NCI-H2107 treated with DMSO at 0.1 percent for 48 hours (cell line): ENCODE measurements around the gene PHF13.

Experiments
- DNase-seq: peaks from one replicate; lab custom pipeline; 2025; ENCODE audit not compliant: unreplicated experiment; lab: John Stamatoyannopoulos, UW

PHF13 gene

DNA sequence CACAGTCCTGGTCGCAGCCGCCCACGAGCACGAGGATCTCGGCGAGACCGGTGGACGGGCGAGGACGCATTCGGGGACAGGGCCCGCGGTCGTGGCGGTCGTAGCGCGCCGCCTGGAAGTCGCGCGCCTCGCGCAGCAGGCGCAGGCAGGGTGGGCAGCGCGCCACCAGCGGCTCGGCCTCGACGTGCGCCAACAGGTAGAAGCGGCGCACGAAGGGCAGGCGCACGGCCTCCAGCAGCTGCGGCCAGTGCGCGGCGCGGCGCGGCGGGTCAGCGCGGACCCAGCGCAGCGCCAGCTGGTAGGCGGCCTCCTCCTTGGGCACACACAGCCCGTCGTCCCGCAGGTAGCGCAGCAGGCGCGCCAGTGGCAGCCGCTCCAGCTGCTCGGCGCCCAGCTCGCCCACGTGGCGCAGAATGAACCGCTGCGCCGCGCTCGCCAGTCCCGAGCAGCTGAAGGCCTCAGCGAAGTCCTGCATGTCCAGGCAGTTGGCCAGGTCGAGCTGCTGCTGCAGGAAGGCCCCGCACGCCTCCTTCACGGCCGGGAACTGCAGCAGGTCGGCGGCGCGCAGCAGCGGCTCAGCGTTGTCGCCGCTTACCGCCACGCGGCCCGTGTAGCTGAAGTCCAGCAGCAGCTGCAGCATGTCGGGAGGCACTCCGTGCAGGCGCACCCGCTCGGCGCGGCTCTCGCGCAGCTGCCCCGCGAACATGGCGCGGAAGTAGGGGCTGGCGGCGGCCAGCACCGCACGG, 11.4 kb upstream of the PHF13 start:
- no peak for DNase-seq

DNA sequence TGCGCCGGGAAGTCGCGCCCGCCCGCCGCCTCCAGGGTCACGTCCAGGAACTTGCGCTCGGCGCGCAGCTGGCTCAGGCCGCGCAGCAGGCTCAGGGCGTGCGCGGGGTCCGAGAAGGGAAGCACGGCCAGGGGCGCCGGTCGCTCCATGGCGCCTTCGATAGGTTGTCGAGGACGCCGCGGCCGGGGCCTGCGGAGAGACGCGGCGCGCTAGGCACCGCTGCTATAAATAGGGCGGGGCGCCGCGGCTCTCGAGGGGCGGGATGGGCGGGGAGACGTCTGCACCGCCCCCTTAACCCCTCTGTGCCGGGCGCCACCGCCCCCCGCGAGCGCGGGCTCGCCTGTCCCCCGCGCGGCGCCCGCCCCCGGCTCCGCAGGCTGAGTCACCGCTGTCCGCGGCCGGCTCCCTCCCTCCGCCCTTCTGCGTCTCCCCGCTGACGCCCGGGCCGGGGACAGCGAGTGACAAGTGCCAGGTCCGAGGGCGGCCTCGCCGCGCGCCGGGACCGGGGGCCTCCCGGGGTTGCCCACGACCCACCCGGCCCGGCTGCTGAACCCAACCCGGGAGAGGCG, 10.8 kb upstream of the PHF13 start, which contains the start of gene KLHL21:
TSS of gene KLHL21 (minus strand) at position 201 of the 569 bp plus-strand sequence. CDS start at position 149, 52 bp downstream.
- no peak for DNase-seq

DNA sequence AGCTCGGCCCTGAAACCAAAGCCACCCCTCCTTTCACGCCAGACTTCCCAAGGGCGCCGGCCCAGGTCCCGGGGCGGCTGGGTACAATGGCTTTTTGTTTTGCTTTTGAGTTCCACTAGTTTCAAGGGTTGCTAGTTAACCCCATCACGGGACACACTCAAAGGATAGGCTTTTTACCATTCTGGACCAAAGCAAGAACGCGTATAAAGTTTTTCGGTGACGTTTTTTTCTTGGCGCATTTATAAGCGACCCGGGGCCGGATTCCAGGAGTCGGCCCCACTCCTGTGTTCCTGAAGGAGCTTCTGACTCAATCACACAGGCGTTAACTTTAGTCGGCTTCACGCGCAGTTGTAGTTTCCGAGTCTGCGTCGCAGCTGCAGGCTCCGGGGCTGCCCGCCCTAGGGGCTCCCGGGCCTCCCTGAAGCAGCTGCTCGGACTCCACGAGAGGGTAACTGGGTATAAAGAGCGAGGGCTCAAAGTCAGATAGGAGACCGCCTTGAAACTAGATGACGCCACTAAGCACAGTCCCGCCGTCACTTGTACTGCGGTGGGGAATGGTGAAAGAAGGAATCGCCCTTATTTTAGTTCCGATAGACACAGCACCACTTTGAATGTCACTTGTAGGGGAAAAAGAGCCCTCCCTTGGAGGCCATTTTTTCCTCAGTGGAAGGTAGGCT, 10.2 kb upstream of the PHF13 start:
- no peak for DNase-seq

DNA sequence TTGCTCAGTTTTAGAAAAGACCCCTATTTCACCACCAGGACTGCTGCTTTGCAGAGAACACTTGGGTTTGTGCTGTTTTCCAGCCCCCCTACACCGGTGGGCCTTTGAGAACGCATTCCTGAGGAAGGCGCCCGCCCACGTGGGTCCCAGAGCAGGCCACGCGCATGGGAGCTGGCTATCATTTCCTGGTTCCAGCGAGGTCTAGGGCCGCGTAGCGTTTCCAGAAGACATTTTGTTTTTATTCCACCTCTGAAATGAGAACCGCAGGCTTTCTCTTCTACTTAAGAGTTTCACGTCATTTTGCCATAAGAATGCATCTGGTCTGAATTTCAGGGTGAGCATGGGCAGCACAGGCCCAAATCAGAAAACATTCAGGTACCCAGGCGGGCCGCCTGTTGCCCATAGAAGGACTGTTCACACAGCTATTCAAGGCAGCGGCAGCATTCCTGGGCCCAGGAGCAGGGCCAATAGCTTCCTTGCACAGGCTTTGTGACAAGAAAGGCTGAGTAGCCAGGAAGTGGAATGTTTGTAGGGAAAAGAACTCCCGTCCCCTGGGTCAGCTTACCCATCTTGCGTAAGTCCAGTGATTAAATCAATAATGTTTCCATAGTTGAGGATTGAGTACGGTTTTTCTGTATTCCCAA, 9.5 kb upstream of the PHF13 start:
- no peak for DNase-seq

DNA sequence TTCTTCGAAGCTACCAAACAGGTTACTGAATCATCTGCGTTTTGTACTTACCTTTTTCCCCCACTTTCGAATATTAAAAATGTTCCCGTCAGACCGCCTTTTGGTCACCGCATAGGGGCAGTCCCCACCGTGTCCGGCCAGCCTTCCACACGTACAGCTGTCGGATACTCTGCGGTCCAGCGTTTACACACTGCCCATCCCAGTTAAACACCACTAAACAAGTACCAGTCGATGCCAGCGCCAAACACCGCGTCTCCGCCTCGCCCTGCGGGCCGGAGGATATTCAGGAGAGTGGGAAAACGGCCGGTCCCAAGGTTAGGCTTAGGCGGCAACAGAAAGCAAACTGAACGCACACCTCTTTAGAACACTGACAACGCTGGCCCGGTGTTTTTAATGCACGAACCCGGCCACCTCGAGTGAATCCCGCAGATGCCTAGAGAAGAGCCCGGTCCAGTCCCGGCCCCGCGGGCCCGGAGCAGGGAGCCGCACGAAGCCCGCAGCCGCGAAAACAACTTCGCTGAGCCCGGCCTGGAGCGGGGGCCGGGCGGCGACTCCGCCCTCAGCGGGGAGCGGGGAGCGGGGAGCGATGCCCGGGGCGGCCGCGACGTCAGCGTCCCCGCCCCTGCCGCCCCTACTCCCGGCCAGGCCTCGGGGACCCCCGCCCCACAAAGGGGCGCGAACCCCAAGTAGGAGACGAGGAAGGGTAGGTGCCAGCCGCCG, 730 bp upstream of the PHF13 start:
- DNase-seq, result no peak

DNA sequence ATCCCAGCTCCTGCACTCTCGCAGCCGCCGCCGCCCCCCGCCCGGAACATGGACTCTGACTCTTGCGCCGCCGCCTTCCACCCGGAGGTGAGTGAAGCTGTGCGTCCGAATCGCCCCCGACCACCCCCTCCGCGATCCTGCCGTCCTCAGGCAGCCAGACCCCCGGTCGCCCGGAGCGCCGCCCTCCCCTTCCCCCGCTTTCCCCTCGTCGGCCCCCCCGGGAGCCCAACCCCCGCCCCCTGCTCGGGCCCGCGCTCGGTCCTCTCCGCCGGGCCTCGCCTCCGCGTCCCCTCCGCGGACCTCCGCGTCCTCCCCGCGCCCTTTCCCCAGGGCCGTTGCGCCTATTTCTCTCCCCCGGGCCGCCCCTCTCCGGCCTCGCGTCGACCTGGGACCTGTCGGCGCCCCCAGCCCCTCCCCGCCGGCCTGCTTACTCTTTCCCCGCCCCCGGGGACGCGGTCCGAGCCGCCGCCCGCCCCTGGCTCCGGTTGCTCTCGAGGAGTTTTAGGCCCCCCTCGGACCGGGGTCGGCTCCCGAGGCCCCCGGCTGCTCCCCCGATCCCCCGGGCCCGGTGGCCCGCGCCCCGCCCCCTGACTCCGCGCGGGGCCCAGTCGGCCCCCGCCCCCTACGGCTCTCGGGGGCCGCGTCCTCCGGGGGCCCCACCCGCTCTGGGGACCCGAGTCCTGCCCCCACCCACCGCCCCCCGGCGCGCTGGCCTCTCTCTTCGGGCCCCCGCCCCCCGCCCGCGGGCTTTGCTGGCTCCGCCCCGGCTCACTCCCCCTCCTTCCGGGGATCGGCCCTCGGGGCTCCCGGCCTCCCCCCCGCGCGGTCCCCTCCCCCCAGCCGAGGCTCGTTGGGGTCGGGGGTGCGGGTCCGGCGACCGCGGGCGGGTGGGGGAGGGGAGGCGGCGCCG, 743 bp downstream of the PHF13 start:
- no peak for DNase-seq

DNA sequence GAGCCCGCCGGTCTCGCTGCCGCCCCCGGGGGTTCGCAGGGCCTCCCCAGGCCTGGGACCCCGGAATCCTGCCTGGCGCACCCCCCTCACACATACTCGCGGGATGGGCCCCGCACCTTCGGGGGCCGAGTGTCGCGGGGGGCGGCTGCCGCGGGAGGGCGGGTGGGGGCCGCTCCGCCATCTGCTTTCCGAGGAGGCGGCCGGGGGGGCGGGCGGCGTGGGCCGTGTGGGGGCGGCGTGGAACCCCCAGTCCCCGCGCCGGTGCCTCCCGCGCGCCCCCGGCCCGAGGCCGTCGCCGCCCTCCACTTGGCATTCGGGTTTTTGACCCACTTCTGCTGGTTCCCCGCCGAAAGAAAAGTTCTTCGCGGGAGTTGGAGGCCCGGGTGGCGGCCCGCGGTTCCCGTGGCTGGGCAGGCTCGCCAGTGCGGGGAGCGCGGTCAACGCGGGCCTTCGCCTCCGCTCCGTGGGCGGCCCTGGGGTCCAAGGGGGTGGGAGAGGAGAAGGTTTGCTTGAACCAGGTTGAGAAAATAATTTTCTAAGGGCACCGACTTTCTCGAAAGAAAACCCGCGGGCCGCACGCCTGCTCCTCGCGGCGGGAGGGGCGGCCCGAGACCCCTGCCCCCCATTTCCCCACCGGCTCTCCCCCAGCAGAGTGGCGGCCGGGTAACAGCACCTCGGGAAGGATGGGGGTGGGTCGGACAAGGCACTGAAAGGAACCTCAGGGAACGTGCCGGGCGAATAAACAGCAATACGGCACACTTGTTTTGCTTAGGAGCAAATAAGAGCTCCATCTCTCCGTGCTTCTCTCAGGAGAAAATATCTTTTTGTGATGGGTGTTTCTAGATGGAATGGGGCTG, 1.6 kb downstream of the PHF13 start:
- DNase-seq, result no peak

DNA sequence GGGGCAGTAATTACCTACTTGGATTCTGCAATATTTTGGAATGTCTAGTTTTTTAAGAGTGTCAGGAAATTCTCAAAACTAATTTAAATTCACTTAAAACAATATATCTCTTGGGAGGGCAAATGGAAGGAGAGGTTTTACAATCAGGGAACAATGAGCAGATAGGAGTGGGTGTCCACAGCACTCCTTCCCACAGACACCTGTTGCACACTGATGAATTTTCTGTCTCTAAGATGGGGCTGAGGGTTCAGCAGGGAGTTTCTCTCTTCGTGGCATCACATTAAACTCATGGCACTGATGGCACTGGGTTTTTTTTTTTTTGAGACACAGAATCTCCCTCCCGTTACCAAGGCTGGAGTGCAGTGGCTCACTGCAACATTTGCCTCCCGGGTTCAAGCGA, 5.5 kb downstream of the PHF13 start:
- no peak for DNase-seq

DNA sequence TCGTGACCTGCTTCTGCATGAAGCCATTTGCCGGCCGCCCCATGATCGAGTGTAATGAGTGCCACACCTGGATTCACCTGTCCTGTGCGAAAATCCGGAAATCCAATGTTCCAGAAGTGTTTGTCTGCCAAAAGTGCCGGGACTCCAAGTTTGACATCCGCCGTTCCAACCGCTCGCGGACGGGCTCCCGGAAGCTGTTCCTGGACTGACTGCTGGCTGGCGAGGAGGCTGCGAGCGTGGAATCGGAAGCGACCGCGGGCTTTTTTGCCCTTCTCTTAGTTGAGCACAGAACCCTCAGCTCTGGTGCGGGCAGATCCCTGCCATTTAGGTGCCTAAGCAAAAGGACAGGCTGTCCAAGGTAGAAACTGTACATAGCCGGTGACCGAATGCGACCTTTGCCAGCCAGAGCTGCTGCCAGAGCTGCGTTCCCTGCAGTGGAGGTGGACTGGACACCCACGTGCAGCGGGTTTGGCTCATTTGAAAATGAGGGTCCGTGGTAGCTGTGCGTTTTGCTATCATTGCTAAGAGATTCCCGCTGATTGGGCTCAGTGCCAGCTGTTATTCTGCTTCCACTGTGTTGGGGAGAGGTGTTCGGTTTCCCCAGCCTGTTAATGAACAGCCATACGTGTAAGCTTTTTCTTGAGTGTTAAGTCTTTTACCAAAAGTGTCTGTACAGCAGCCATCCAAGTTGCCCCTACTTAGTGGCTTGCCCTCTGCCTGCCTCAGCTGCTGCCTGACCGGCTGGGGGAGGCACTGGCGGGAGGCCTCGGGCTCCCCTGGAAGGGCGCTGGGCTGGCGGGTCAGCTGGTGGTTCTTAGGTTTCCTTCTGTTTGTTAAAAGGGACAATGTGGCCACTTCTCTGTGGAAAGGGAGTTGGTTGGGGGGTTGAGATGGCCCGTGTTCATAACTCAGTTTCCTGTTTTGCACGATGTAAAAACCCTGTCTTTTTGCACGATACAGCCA, 8.2 kb downstream of the PHF13 start:
- DNase-seq, result no peak

DNA sequence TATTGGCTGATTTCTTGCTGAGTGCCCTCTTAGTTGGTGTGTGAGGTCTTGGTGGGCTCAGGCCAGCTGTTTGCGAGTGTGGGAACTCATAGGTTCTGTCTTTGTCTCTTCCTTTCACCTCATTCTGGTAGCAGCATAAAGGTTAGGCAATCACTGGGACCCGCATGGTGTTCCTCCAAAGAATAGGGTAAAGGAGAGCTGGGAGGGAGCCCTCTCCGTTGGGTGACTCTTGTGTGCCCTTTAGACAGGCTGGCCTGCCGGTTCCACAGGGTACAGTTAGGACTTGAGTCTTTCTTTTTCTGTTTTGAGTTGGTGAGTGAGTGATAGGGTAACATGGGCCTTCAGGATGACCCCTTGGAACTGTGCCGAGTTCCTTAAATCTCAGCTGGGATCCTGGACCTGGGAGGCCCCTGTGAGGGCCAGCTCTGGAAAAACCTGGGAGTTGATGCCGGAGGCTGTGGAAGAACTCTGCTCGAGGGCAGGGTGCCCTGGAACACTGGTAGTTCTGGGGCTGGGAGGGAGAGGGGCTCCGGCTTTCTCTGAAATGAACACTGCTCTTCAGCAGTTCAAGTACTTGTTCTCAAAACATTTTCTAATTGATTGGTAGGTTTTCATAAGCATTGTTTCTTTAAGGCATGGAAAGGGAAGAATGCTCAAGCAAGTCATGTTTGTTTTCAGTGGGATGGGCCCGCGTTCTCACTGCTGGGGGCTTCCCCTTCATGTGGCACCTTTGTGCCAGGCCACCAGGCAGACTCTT, 9.0 kb downstream of the PHF13 start:
- DNase-seq, result no peak

DNA sequence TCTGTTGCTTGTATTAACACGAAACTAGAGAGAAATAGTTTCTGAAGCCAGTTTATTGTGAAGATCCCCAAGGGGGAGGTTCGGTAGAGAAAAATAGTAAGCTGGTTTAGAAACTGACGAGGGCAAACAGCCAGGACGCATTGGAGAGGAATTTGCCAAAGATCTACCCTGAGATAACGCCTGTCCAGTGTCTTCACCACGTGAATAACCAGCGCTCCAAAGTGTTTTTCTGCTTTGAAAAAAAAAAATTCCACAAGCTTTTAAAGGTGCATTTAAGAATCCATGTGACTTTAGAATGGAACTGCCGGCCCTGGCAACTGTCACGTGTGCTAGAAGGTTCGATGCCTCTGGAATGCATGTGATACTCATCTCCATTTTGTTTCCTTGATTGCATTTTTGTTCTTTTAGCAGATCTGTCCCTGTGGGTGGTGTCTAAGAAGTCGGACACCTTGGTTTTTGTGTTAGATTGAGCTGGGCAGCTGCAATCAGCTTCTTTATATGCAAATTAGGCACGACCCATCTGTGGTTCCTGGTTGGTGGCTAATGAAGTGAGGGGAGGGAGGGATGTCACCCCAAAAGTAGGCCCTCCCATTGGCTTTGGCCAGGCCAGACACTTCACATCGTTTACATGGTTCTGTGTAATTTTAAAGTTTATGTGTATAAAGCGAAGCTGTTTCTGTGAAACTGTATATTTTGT, 9.9 kb downstream of the PHF13 start:
- DNase-seq, result no peak

DNA sequence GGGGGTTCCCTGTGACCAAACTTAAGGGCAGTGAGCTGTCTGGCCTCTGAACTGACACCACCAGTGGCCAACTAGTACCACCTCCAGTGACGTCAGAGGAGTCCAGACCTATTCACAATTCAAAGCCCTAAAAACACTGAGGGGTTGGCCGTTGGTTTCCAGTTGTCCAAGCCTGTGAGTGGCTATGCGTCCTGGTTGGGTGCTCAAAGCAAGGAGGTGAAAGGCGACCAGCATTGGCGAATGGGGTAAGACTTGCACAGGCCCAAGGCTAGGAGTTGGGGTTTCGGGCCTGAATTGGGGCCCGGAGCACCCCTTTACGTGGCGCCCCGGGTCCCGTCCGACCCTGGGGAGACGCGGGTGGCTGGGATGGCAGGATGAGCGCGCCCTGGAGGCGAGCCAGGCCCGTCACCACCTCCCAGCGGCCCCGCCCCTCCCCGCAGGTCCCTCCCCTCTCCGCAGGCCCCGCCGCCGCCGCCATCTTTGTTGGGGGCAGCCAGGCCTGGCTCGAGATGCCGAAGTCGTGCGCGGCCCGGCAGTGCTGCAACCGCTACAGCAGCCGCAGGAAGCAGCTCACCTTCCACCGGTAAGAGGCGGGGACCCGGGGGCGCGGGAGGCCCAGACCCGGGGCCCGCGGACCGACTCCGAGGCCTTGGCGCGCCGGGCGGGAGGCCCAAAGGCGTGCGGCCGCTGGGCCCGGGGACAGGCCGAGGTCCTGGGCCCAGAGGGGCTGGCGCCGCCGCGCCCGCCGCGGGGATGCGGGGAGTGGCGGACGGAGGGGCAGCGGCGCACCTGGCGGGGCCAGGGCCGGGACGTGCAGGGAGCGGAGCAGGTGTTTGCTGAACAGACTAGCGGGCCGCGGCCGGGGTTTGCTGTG, 11.4 kb downstream of the PHF13 start, which contains the start of gene THAP3:
TSS of gene THAP3 (plus strand) at position 159 of the 874 bp plus-strand sequence. CDS start at position 510, 351 bp downstream.
- no peak for DNase-seq

DNA sequence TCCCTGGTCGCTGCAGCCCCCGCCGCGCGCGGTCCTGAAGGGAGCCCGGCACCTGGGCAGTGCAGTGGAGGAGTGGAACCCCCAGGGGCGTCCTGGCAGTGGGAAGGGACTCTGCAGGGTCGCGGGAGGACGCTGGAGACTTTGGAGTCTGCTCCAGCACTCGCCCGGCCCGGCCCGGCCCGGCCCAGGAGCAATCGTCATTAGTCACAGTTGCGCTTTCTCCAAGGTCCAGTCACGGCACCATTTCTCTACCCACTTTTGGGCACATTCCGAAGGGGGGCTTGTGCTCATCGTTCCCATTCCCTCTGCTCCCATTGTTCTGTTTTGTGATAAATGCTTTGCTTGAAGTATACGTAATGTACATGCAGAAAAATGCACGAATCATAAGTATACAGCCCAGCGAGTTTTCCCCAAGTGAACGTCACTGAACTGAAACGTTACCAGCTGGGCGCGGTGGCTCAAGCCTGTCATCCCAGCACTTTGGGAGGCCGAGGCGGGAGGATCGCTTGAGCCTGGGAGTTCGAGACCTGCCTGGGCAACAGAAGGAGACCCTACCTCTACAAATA, 12.1 kb downstream of the PHF13 start:
- no peak for DNase-seq

DNA sequence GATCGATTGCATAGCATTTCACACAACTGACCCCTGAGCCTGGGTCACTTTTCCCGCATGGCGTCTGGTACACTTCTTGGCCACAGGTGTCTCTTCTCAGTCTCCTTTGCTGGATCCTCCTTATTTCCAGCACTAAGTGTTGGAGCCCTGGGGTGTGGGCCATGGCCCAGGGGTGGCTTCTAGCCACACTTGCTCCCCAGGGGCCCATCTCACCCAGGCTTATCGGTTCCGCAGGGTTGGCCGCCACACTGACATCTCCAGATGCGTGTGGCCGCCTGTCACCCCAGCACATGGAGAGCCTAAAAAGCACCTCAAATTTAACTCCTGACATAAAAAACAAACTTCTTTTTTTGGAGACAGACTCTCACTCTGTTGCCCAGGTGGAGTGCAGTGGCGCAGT, 13.5 kb downstream of the PHF13 start:
- DNase-seq, result no peak

DNA sequence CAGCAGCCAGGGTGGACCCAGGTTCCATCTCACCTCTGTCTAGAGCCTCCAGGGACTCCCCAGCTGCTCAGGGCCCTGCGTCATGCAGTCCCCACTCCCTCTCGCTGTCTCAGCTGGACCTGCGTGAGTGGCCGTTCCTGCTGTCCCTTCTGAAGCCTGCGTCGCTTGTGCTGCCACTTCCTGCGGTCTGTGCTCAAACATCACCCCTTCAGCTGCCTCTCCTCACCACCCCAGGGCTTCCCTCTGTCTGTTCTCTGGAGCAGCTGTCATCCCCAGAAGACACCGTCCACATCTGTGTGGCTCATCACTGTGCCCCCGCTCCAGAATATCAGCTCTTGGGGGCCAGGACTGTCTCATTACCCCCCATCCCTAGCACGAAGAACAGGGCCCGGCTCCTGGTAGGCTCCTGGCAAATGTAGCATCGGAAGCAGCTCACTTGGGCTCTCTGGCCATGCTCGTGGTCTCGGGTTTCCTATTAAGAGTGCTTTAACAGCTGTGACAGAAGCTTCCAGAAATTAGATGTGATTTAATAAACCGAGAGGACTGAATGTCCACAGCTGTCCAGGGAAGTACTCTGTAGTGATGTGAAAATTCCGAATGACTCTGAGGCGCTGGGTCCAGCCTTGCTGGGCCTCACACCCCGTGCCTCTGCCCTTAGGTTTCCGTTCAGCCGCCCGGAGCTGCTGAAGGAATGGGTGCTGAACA, 14.5 kb downstream of the PHF13 start:
- no peak for DNase-seq
